Myocyte (in vitro differentiated cells): Measurements from ENCODE around the gene ODAPH. TPM values are rescaled to one million over a fixed set of nuclear protein-coding genes. Genes with fewer than 3 reads are reported as not detected.
A peak's percentile ranks its signal among the peaks of the same experiment; 100 is the strongest.
"Not testable (repeated sequence)": the region's sequence is repeated elsewhere in the genome, so short reads cannot be mapped to it uniquely, and the experiment has no call there.

Experiments
- DNase-seq: peaks from one replicate; pipeline ENCODE4 v3.0.0-alpha.2; 2012; ENCODE audit warnings: low read depth
- polyA plus RNA-seq: library from polyadenylated mRNA; unstranded; fragments of >200 nt; gene quantifications from one replicate; pipeline ENCODE4 v1.2.1, GENCODE V29; 2012; ENCODE audit warnings: missing spikeins
- total RNA-seq: library from RNA; depleted of rRNA; stranded (reverse); fragments of >200 nt; gene quantifications from 2 replicates; pipeline ENCODE4 v1.2.3, GENCODE V29; 2014

Gene ODAPH, protein sequence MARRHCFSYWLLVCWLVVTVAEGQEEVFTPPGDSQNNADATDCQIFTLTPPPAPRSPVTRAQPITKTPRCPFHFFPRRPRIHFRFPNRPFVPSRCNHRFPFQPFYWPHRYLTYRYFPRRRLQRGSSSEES
- total RNA-seq = 0.13 TPM in 1 of 2 replicates, not detected in the other
- 0.08 TPM for polyA plus RNA-seq

DNA sequence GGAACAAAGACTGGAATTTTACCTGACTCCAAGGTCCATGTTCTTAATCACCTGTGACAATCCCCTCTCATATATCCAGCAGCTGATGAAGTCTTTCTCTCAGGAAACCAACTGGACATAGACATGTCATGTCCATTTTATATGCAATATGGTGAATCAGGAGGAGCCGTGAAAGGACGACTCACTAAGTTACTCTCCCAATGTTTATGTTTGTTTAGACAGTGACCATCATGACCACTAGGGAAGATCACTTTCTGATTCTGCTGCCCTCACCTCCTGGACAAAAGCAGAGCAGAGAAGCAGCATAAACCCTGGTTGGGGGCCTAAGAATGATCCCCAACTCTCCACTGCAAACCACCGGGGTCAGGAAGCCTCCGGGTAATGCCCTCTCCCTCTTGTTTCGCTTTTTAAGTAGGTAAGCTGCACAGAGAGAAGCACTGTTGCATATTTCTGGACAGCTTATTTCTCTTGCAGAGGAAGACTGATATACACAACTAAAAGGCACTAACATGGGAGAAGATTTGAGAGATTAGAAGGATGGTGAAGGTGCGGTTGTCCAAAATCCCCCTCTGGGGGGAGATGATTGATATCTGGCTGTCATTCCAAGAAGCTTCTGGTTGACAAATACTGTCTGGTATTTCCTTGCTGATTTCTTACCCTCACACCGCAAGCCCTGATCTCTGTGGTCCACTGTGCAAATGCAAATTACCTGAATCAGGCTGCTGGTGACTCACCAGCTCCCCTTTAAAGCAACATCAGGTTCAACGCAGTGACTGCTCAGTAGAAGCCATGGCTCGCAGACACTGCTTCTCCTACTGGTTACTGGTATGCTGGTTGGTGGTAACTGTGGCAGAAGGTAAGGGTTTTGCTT, at the start of gene ODAPH:
Gene ODAPH, plus strand, starts transcription at position 773 of the 871 bp plus-strand sequence. Its CDS starts 17 bp downstream, at position 790.
- peak; percentile 52 for DNase-seq

DNA sequence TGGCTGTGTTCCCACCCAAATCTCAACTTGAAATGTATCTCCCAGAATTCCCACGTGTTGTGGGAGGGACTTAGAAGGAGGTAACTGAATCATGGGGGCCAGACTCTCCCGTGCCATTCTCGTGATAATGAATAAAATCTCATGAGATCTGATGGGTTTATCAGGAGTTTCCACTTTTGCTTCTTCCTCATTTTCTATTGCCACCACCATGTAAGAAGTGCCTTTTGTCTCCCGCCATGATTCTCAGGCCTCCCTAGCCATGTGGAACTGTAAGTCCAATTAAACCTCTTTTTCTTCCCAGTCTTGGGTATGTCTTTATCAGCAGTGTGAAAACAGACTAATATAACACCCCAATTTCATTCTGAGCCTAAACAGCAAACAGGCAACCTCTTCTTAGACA, 46.3 kb upstream of the ODAPH start:
- not testable (repeated sequence) for DNase-seq

DNA sequence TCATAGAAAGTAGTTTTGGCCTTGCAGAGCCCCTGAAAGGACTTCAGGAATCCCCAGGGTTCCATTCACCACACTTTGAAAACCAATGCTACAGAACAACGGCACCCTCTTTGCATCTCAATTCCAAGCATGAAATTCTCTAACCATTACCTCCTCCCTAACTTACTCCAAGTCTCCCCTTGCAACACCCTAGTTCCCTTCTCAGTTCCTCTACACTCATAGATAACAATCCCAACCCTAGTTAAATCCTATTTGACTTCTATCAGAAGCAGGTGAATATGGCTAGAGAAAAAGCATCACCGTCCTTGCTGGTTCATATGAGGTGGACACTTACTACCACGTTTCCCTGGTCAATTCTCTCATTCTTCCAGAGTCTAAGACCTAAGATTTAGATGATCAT, 44.0 kb upstream of the ODAPH start:
- DNase-seq = no peak

DNA sequence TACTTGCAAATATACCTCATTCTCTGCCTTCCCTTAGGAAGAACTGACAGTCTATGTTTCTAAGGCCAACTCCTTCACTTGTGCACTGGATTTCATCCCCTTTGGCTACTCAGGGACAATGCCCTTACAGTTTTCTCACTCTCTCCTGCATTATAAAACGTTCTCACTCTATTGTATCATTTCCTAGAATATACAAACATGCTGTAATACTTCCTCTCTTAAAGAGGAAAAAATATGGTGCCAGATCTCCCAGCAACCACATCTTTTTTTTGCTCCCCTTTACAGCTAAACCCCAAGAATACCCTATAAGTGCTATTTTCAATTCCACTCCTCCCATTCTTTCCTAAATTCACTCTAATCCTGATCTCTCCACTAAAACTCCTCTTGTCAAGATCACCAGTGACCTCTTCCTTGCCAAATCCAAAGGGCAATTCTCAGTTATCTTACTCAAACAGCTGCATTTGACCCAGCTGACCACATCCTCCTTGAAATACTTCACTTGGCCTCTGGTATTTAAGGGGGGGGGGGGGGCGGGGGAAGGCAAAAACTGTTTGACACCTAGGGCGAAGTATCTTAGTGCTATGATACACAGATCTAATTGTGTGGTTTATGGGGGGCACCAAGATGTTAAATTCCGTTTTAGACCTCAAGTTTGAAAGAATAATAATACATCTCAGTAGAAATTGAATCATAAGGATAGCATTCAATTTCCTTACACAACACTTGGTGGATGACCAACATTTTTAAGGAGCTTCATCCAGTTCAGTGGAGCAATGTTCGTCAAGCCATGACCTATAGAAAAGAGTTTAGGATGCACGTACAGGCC, 43.3 kb upstream of the ODAPH start:
- DNase-seq = peak; percentile 84

DNA sequence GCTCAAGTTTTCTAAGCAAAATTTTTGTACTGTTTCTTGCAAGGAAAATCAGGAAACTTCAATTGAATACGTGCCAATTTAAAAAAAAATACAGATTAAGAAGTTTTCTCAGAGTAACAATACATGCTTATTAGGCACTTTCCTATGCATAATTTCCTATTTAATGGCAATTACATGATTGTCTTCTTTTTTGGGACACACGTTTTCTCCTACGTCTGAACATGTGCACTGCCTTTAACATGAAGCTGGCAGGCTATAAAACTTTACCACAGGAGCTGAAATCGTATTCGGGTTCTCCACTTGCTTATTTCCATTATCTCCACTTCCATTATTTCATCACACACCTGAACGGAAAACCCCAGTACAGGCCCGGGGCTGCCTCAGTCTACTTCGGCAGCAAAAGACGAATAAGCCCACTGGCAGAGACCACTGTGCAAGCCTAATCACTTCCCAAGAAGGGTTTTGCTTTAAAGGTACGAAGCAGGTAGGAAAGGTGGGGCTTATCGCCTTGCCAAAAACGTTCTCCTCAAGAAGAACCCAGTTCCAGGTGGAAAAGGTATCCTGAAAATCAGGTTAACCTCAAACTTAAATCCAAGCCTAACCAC, 42.2 kb upstream of the ODAPH start:
- peak; percentile 13 for DNase-seq

DNA sequence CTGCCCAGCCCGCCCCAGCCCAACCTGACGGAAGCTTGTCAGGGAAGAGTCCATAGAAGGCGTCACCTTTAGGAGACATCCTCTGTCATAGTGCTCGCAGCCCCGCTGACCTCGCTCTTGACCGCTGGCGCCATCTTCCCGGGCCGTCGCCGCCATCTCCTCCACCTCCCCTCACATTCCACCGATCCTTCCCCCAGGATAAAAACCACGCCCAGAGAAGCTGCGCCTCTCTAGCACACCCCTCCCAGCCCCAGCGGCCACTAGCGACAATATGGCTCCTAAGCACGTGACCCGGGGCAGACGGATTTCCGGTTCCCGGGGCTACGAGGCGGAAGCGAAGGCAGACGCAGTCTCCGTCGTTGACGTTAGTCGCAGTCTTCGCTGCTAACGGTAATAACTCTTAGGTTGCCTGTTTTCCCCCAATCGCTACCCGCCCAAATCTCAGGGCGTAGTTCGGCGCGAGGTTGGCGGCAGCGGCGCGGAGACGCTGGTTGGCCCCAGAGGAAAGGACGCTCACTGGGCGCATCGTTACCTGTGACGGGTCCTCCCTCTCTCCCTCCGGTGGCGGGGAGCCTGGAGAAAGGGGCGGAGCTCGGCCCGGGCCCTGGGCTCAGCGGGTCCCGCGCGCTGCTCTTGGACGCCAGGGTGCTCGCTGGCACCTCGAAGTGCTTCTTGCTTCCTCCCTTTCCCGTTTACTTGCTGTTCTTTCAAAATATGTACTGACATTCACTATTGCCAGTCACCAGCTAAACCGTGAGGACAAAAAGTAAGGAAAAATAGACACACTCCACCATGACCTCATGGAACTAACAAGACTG, 41.5 kb upstream of the ODAPH start, which contains the start of the genes RCHY1 and THAP6:
Gene RCHY1, minus strand, starts transcription at position 273 of the 818 bp plus-strand sequence. Its CDS starts 117 bp downstream, at position 156.
Gene THAP6, plus strand, starts transcription at position 343 of the 818 bp plus-strand sequence. CDS start 980 bp downstream, outside the sequence.
- DNase-seq = peak; percentile 98

DNA sequence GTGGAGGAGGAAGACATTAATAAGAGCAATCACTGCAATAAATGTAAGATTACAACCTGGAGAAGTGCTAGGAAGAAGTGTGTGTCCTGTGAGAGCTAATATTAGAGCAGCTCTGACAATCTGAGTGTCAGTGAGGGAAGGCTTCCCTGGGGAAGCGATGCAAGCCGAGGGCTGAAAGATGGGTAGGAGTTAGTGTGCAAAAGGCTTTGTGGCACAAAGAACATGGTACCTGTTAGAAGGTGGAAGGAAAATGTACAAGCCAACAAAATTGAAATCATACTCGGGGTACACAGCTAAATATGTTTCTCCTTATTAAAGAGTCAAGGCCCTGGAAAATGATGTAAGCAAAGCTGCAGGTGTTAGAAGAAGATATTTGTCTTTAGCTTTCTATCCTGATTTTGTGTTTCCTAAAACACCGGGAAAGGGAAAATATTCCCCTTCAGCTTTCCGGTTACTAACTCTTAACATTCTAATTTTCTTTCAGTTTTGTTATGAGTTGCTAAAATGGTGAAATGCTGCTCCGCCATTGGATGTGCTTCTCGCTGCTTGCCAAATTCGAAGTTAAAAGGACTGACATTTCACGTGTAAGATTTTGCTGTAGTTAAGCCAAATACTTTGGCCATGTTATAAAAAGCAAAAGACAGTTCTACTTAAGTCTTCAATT, 40.8 kb upstream of the ODAPH start:
- DNase-seq = no peak

DNA sequence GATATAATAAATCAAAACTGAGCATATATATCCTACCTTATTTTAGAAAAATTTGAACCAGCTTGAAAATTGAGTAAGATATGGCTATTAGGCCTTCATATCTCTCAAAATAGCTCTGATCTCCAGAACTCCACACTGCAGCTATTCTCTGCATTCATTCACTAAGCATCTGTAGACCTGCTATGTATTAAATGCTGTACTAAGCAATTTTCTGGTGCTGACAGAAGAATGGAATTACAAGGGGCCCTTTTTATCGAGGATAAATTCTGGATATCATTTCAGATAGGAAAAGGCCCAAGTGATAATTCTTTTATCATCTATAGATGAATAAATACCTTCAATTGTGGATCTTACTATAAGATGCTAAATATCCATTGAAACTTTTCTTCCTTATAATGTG, 39.7 kb upstream of the ODAPH start:
- no peak for DNase-seq

DNA sequence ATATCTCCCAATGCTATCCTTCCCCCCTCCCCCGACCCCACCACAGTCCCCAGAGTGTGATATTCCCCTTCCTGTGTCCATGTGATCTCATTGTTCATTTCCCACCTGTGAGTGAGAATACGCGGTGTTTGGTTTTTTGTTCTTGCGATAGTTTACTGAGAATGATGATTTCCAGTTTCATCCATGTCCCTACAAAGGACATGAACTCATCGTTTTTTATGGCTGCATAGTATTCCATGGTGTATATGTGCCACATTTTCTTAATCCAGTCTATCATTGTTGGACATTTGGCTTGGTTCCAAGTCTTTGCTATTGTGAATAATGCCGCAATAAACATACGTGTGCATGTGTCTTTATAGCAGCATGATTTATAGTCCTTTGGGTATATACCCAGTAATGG, 36.4 kb upstream of the ODAPH start:
- DNase-seq = not testable (repeated sequence)

DNA sequence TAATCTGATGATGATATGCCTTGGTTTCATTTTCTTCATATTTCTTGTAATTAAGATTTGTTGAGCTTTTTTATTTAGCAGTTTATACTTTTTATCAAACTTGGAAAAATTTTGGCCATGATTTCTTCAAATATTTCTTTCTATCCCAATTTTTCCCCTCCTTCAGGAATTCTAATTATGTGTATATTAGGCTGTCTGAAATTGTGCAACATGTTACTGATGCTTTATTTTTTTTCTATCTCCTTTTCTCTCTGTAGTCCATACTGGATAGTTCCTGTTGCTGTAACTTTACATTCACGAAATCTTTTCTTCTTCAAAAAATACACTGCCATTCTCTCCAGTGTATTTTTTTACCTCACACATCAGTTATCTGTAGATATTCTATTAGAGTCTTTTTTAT, 30.8 kb upstream of the ODAPH start:
- DNase-seq = no peak

DNA sequence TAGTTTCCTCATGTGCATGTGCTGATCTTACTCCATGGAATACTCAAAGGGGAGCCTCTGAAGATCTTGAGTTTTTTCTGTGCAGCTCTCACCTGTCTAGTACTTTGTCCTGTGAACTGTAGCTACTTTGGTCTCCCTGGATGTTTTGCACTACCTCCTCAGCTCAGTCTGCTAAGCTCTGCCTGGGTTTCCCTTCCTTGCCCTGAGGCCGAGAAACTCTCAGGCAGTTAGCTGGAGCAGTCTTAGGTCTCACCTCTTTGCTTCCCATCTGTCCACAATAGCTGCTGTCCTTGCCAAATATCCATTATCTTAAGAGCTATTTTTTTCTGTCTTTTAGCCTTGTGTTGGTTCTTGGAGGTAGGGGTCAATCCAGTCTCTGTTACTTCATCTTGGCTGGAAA, 30.0 kb upstream of the ODAPH start:
- DNase-seq = no peak

DNA sequence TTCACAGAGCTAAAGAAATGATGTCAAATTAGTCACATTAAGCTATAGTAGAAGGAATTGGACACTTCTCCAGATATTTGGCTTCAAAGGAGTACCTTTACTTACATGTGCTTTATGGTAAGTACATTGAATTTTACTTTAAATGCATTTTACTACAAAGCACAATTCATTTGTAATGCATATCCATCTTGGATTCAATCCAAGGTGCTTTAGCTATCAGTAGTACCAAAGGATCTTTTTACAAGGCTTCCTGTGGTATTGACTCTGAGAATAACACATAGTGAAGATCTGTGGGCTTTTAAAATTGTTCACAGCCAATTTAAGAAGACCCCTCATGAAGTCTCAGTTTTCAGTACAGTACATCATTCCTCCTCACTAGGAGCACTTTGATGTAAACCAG, 28.4 kb upstream of the ODAPH start:
- no peak for DNase-seq

DNA sequence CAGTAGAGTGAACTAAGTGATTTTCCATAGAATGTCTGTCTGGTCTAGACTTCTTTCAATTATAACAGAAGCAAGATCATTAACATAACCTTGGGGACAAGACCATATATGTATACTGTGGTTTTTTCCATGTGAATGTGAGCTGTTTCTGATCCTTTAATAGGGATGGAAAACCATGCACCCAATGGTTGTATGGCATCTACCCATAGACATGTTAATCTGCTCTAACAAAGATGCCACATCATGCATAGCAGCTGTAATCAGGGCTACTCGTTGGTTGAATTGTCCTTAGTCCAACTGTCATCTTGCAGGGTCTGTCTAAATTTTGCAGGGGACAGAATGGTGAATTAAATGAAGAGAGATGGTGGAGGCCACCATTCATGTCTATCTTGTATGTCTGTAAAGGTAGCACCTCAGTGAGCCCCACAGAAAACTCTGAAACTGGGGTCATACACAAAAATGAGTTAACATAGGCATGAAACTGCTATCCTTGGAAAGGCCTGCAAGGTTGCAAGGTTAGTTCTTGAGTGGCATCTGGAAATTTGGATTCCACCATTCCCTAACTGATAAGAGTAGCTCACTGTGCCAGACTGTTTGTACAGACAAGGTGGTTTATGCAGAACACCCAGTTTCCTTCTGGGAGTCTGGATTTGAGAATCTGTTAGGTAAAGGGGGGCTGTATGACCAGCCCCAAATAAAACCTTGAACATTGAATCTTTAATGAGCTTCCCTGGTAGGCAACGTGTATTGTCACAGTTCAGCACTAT, 25.1 kb upstream of the ODAPH start:
- DNase-seq = no peak

DNA sequence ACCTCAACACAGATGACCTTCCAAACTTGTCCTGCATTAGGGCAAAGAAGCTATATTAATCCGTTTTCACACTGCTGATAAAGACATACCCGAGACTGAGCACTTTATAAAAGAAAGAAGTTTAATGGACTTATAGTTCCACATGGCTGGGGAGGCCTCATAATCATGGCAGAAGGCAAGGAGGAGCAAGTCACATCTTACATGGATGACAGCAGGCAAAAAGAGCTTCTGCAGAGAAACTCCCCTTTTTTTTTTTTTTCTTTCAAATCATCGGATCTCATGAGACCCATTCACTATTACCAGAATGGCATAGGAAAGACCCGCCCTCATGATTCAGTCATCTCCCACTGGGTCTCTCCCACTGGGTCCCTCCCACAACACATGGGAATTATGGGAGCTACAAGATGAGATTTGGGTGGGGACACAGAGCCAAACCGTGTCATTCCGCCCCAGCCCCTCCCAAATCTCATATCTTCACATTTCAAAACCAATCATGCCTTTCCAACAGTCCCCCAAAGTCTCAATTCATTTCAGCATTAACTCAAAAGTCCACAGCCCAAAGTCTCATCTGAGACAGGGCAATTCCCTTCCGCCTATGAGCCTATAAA, 24.2 kb upstream of the ODAPH start:
- not testable (repeated sequence) for DNase-seq

DNA sequence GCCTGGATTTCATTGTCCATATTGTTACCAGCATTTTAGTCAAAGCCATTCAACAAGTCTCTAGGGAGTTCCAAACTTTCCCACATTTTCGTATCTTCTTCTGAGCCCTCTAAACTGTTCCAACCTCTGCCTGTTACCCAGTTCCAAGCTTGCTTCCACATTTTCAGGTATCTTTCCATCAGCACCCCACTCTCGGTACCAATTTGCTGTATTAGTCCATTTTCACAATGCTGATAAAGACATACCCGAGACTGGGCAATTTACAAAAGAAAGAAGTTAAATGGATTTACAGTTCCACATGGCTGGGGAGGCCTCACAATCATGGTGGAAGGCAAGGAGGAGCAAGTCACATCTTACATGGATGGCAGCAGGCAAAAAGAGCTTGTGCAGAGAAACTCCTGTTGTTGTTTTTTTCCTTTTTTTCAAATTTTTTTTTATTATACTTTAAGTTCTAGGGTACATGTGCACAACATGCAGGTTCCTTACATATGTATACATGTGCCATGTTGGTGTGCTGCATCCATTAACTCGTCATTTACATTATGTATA, 22.5 kb upstream of the ODAPH start:
- not testable (repeated sequence) for DNase-seq

DNA sequence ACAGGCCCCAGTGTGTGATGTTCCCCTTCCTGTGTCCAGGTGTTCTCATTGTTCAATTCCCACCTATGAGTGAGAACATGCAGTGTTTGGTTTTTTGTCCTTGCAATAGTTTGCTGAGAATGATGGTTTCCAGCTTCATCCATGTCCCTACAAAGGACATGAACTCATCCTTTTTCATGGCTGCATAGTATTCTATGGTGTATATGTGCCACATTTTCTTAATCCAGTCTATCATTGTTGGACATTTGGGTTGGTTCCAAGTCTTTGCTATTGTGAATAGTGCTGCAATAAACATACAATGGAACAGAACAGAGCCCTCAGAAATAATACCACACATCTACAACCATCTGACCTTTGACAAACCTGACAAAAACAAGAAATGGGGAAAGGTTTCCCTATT, 21.9 kb upstream of the ODAPH start:
- not testable (repeated sequence) for DNase-seq

DNA sequence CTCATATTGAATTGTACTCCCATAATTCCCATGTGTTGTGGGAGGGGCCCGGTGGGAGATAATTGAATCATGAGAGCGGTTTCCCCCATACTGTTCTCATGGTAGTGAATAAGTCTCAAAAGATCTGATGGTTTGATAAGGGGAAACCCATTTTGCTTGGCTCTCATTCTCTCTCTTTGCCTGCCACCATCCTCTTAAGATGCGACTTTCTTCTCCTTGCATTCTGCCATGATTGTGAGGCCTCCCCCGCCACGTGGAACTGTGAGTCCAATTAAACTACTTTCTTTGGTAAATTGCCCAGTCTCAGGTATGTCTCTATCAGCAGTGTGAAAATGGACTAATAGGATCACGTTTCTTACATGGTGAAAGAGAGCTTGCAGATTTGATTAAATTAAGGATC, 18.6 kb upstream of the ODAPH start:
- DNase-seq = not testable (repeated sequence)

DNA sequence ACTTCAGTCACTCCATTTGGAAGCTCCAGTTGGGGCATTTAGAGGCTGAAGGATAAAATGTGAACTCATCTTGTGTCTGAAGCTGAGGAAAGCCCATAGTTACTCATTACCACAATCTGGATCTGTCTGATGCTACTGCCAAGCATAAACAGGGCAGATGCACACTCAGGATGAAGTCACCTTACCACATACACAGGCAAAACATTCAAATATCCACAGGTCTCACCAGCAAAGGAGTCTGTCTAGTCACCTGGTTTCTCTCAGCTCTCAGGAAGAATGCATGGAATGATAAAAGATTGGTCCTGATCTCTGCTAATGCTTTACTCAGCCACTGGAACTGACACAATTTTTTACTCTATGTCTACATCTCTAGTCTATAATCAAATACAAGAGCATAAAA, 13.0 kb upstream of the ODAPH start:
- DNase-seq = peak; percentile 18
